WERI-Rb-1 (cell line): ENCODE measurements around the gene NTRK2.

Experiments used
- DNase-seq: peaks from one replicate; pipeline ENCODE4 v3.0.0-alpha.2; 2020
- H3K27ac ChIP-seq: fragments of 250-450 bp; sonication (Bioruptor Pico); 2 replicates; pipeline ENCODE4 v1.5.1; 2020; ENCODE audit warnings: mild to moderate bottlenecking, moderate library complexity
- H3K27me3 ChIP-seq: fragments of 250-450 bp; sonication (Bioruptor Pico); 2 replicates; pipeline ENCODE4 v1.5.1; 2021; ENCODE audit warnings: mild to moderate bottlenecking, low read depth, moderate library complexity; ENCODE audit not compliant: insufficient read depth, severe bottlenecking
- H3K36me3 ChIP-seq: fragments of 250-450 bp; sonication (Bioruptor Pico); 2 replicates; pipeline ENCODE4 v1.5.1; 2020; ENCODE audit warnings: mild to moderate bottlenecking, moderate library complexity
- H3K4me3 ChIP-seq: 2 replicates; pipeline ENCODE4 v1.5.1; 2011; ENCODE audit warnings: low read depth, mild to moderate bottlenecking, control low read depth, low read length
- H3K9me3 ChIP-seq: fragments of 250-450 bp; sonication (Bioruptor Pico); 2 replicates; pipeline ENCODE4 v1.5.1; 2021; ENCODE audit warnings: mild to moderate bottlenecking, moderate library complexity; ENCODE audit not compliant: severe bottlenecking
- CTCF ChIP-seq: IDR thresholded peaks from 2 replicates; pipeline ENCODE4 v1.5.1; 2011; ENCODE audit warnings: low read depth, mild to moderate bottlenecking, control low read depth, inconsistent platforms, low read length

The NTRK2 gene

GRCh38 chr9:84793251-84793650, 123.7 kb downstream of the NTRK2 start:
- Histone ChIP-seq H3K36me3 (no peaks in the 10 kb centered on the region), H3K4me3 (no peak overlapping the region), H3K27ac (no peak overlapping the region), H3K27me3 (peaks cover 51% of the 10 kb centered on the region), H3K9me3 (no peaks in the 10 kb centered on the region)
- TF ChIP-seq CTCF: no peak
- DNase-seq: no peak

DNA sequence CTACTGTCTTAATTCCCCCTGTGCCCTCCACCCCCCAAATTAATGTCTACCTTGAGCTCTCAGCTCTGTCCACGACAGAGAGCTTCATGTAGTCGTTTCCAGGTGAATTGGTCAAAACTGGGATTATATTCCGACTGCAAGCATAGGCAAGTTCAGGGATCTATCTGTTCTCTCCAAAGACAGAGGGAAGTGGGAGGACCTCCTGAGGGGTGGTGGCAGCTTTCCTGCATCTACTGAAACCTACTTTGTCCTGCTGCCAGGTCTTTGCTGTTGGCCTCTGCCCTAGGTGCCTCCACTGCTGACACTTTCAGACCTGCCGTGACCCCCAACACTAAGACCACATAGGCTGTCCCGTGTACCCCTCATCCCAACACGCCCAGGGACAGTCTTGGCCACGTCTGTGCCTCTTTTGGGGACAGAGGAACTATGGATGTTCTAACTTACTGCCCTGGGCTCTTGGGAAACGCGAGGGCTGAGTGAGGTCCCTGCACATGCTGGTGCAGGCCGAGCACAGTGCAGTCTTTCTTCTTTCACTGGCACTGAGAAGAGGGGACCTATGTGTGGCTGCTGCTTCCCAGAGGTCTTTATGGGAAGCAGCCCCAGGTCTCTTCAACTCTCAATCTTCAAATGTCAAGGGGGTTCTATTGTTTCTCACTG, 125.6 kb downstream of the NTRK2 start:
- peaks cover 50% of the 10 kb centered on the region for H3K27me3 ChIP-seq
- no peaks in the 10 kb centered on the region for H3K9me3 ChIP-seq
- DNase-seq: no peak
- TF ChIP-seq CTCF: no peak
- H3K27ac ChIP-seq: no peak overlapping the region
- no peak overlapping the region for H3K4me3 ChIP-seq
- no peaks in the 10 kb centered on the region for H3K36me3 ChIP-seq

DNA sequence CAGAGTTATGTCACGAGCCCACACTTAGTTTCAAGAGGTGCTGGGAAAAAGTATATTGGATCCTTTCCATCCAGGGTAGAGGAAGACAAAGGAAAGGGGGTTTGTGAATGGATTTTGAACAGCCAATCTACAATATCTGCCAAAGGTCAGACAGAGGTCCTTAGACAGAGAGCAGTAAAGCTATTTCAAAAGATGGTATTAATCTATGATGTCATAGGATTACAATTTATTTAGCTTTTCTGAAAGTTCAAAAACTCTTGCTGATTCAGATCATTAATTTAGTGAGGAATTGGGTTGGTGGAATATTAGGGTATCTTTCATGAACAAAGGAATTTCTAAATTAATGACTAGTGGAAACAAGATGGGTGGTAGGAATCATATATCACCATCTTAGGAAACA, 126.9 kb downstream of the NTRK2 start:
- no peak overlapping the region for H3K27ac ChIP-seq
- no peaks in the 10 kb centered on the region for H3K36me3 ChIP-seq
- H3K27me3 ChIP-seq: peaks cover 53% of the 10 kb centered on the region
- no peak overlapping the region for H3K4me3 ChIP-seq
- no peak for DNase-seq
- TF ChIP-seq CTCF: no peak
- no peaks in the 10 kb centered on the region for H3K9me3 ChIP-seq

DNA sequence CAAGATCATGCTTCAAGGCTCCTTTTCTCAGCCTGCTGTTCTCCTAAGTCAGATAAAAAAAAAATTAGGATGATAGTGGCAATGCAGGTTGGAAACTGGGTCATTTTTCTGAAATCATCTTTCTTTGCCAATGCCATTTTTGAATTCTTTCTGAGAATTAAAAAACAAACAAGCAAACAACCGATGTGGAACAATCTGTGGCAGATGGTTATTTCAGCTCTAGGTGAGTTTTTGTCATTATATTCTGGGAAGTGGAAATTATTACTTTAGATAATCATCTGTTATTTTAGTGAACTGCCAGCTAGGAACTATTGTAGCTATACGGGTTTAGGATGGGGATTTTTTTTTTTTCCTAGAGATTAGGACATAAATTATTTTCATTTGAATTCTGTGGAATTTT, 129.7 kb downstream of the NTRK2 start:
- no peaks in the 10 kb centered on the region for H3K9me3 ChIP-seq
- no peaks in the 10 kb centered on the region for H3K36me3 ChIP-seq
- no peak overlapping the region for H3K4me3 ChIP-seq
- H3K27ac ChIP-seq: no peak overlapping the region
- no peak for DNase-seq
- peaks cover 67% of the 10 kb centered on the region for H3K27me3 ChIP-seq
- no peak for TF ChIP-seq CTCF

- Histone ChIP-seq H3K4me3 (no peak overlapping the region), H3K9me3 (no peaks in the 10 kb centered on the region), H3K36me3 (no peaks in the 10 kb centered on the region), H3K27me3 (peaks cover 67% of the 10 kb centered on the region), H3K27ac (no peak overlapping the region)
- TF ChIP-seq CTCF: no peak
- no peak for DNase-seq
Measured at GRCh38 chr9:84804951-84805694, 135.6 kb downstream of the NTRK2 start.
